Measurements from ENCODE around the gene ABCC1.
"Not testable (repeated sequence)": the region's sequence is repeated elsewhere in the genome, so short reads cannot be mapped to it uniquely, and the experiment has no call there.

Gene ABCC1

GRCh38 chr16:15949210-15950160 lies at the start of gene ABCC1:
Gene ABCC1 (plus strand): TSS chr16:15949616. CDS start chr16:15949752, 136 bp downstream.
- DNase-seq = peak; percentile 48

GRCh38 chr16:15900357-15900756 lies 49.1 kb upstream of the ABCC1 start:
- no peak for DNase-seq

GRCh38 chr16:15900901-15901500 lies 48.4 kb upstream of the ABCC1 start:
- no peak for DNase-seq

GRCh38 chr16:15903960-15904359 lies 45.5 kb upstream of the ABCC1 start:
- no peak for DNase-seq

- no peak for DNase-seq
These were observed 43.0 kb upstream of the ABCC1 start for GRCh38 chr16:15906439-15906838.

- peak; percentile 22 for DNase-seq
These were observed 41.4 kb upstream of the ABCC1 start for GRCh38 chr16:15907863-15908478.

- DNase-seq = no peak
These were observed 38.2 kb upstream of the ABCC1 start for GRCh38 chr16:15911198-15911597.

GRCh38 chr16:15913046-15913698 lies 36.2 kb upstream of the ABCC1 start:
- DNase-seq = no peak

GRCh38 chr16:15915555-15916081 lies 33.8 kb upstream of the ABCC1 start:
- no peak for DNase-seq

- no peak for DNase-seq
These were observed 33.1 kb upstream of the ABCC1 start for GRCh38 chr16:15916323-15916722.

- DNase-seq = not testable (repeated sequence)
These were observed 31.1 kb upstream of the ABCC1 start for GRCh38 chr16:15918314-15918713.

GRCh38 chr16:15919331-15919730 lies 30.1 kb upstream of the ABCC1 start:
- DNase-seq = no peak

- DNase-seq = no peak
These were observed 24.4 kb upstream of the ABCC1 start for GRCh38 chr16:15924996-15925395.

- DNase-seq = no peak
These were observed 23.8 kb upstream of the ABCC1 start for GRCh38 chr16:15925631-15926030.

GRCh38 chr16:15928261-15929104 lies 20.9 kb upstream of the ABCC1 start:
- no peak for DNase-seq

- no peak for DNase-seq
These were observed 16.5 kb upstream of the ABCC1 start for GRCh38 chr16:15932939-15933338.

GRCh38 chr16:15933781-15934180 lies 15.6 kb upstream of the ABCC1 start:
- DNase-seq = no peak

GRCh38 chr16:15934991-15935390 lies 14.4 kb upstream of the ABCC1 start:
- DNase-seq = no peak

- DNase-seq = not testable (repeated sequence)
These were observed 12.6 kb upstream of the ABCC1 start for GRCh38 chr16:15936809-15937208.

GRCh38 chr16:15942931-15943690 lies 6.3 kb upstream of the ABCC1 start:
- no peak for DNase-seq

Data from fibroblast of skin of right biceps (primary cell).